Activated CD8-positive, alpha-beta T cell treated with anti-CD3 and anti-CD28 coated beads for 36 hours (primary cell): Measurements from ENCODE around the gene TANGO6. TPM values are rescaled to one million over a fixed set of nuclear protein-coding genes. Genes with fewer than 3 reads are reported as not detected.

Source experiments
- ATAC-seq: fragments of 200-7000 bp; cut with Tn5 transposase; one replicate; pipeline ENCODE4 v1.10.0; 2021; ENCODE audit warnings: mild to moderate bottlenecking, moderate library complexity
- CTCF ChIA-PET: fragments of 350-600 bp; sonication (Branson Sonifier 250); formaldehyde crosslinking; loops from one replicate; lab custom pipeline; 2021; ENCODE audit warnings: antibody characterized with exemption; lab: Charles Lee
- POLR2A ChIA-PET: fragments of 350-600 bp; sonication (Branson Sonifier 250); formaldehyde crosslinking; loops from one replicate; lab custom pipeline; 2021; ENCODE audit warnings: antibody characterized with exemption; lab: Charles Lee
- DNase-seq: peaks from one replicate; pipeline ENCODE4 v3.0.0-alpha.2; 2020
- H3K27ac Mint-ChIP-seq: one replicate; pipeline ENCODE4 v1.8.0; 2021; ENCODE audit warnings: mild to moderate bottlenecking, mixed read lengths
- H3K27me3 Mint-ChIP-seq: one replicate; pipeline ENCODE4 v1.8.0; 2021; ENCODE audit warnings: mixed read lengths
- H3K36me3 Mint-ChIP-seq: one replicate; pipeline ENCODE4 v1.8.0; 2021; ENCODE audit warnings: low read depth, mixed read lengths
- H3K4me1 Mint-ChIP-seq: one replicate; pipeline ENCODE4 v1.8.0; 2021; ENCODE audit warnings: low read depth, mixed read lengths
- H3K4me3 Mint-ChIP-seq: one replicate; pipeline ENCODE4 v1.8.0; 2021; ENCODE audit warnings: mild to moderate bottlenecking, moderate library complexity, mixed read lengths
- H3K9me3 Mint-ChIP-seq: one replicate; pipeline ENCODE4 v1.8.0; 2021; ENCODE audit warnings: mixed read lengths
- CTCF ChIP-seq: fragments of 200-600 bp; IDR thresholded peaks from one replicate; pipeline ENCODE4 v1.8.0; 2022; ENCODE audit warnings: antibody characterized with exemption, mild to moderate bottlenecking
- intact Hi-C: fragments of 100-400 bp; cut with micrococcal nuclease; formaldehyde crosslinking; loops from one replicate; pipeline ENCODE4 v1.10.0; 2022
- total RNA-seq, 2 experiments: library from RNA; stranded (reverse); gene quantifications; one replicate each; pipeline ENCODE4 v1.2.3, GENCODE V29; 2021

The TANGO6 gene
- total RNA-seq, 2 experiments from 2014 or later, result 23.0 to 27.0 TPM

- H3K27me3 Mint-ChIP-seq, result no peaks in the 10 kb centered on the region
- CTCF ChIA-PET, result interaction anchor here (1.4 kb wide), 1 partner anchor 162 kb away, joined by 4 read pairs; no protein-coding TSS in a partner anchor
- TF ChIP-seq CTCF, result no peak
- no peaks in the 10 kb centered on the region for H3K4me1 Mint-ChIP-seq
- POLR2A ChIA-PET, result no interaction called here
- no peak for ATAC-seq
- no peak for DNase-seq
- intact Hi-C loops, result no loop called here
- no peak overlapping the region for H3K27ac Mint-ChIP-seq
- no peaks in the 10 kb centered on the region for H3K9me3 Mint-ChIP-seq
- H3K36me3 Mint-ChIP-seq, result peaks cover 12% of the 10 kb centered on the region
- no peak overlapping the region for H3K4me3 Mint-ChIP-seq
These were observed 118.6 kb downstream of the TANGO6 start for GRCh38 chr16:68961778-68962402.

- DNase-seq, result no peak
- no peaks in the 10 kb centered on the region for H3K4me1 Mint-ChIP-seq
- no peak overlapping the region for H3K4me3 Mint-ChIP-seq
- no peak for ATAC-seq
- intact Hi-C loops, result no loop called here
- H3K36me3 Mint-ChIP-seq, result peaks cover 5% of the 10 kb centered on the region
- CTCF ChIA-PET, result no interaction called here
- no peaks in the 10 kb centered on the region for H3K9me3 Mint-ChIP-seq
- POLR2A ChIA-PET, result no interaction called here
- no peak overlapping the region for H3K27ac Mint-ChIP-seq
- no peaks in the 10 kb centered on the region for H3K27me3 Mint-ChIP-seq
- TF ChIP-seq CTCF, result no peak
These were observed 126.0 kb downstream of the TANGO6 start for GRCh38 chr16:68969338-68969737.

GRCh38 chr16:68972013-68972412 lies 128.7 kb downstream of the TANGO6 start:
- ChIA-PET POLR2A (no interaction called here), CTCF (no interaction called here)
- Mint-ChIP-seq H3K27ac (no peak overlapping the region), H3K36me3 (peaks cover 17% of the 10 kb centered on the region), H3K4me1 (no peaks in the 10 kb centered on the region), H3K9me3 (no peaks in the 10 kb centered on the region), H3K4me3 (no peak overlapping the region), H3K27me3 (no peaks in the 10 kb centered on the region)
- intact Hi-C loops, result no loop called here
- no peak for TF ChIP-seq CTCF
- no peak for ATAC-seq
- DNase-seq, result no peak

GRCh38 chr16:68972720-68973119 lies 129.4 kb downstream of the TANGO6 start:
- CTCF ChIA-PET, result no interaction called here
- H3K4me1 Mint-ChIP-seq, result no peaks in the 10 kb centered on the region
- H3K4me3 Mint-ChIP-seq, result no peak overlapping the region
- DNase-seq (no peak), ATAC-seq (no peak)
- TF ChIP-seq CTCF, result no peak
- H3K27me3 Mint-ChIP-seq, result no peaks in the 10 kb centered on the region
- H3K27ac Mint-ChIP-seq, result no peak overlapping the region
- intact Hi-C loops, result no loop called here
- POLR2A ChIA-PET, result interaction anchor here (0.6 kb wide), 1 partner anchor 131 kb away, joined by 3 read pairs; no protein-coding TSS in a partner anchor
- no peaks in the 10 kb centered on the region for H3K9me3 Mint-ChIP-seq
- H3K36me3 Mint-ChIP-seq, result peaks cover 14% of the 10 kb centered on the region

- Mint-ChIP-seq H3K36me3 (peaks cover 20% of the 10 kb centered on the region), H3K27ac (no peak overlapping the region), H3K27me3 (no peaks in the 10 kb centered on the region), H3K9me3 (no peaks in the 10 kb centered on the region), H3K4me1 (no peaks in the 10 kb centered on the region), H3K4me3 (no peak overlapping the region)
- ChIA-PET POLR2A (no interaction called here), CTCF (no interaction called here)
- no peak for ATAC-seq
- DNase-seq, result no peak
- no peak for TF ChIP-seq CTCF
- intact Hi-C loops, result no loop called here
These were observed 130.3 kb downstream of the TANGO6 start for GRCh38 chr16:68973611-68974120.
